ENCODE measurements around the gene SSBP3.

DNA sequence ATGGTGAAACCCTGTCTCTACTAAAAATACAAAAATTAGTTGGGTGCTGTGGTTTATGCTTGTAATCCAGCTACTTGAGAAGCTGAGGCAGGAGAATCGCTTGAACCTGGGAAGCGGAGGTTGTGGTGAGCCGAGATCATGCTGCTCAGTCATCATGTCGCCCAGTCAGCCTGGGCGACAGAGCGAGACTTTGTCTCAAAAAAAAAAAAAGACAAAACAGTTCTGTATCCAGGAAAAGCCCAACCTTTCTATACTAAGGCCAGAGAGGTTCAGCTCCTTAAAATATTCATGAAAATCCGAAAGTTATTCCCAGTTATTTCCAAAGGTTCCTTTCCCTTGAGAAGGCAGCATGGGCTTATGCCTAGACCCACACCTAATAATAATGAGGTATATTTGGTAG, 202.0 kb downstream of the SSBP3 start:
- TF ChIP-seq, protein P1, sequence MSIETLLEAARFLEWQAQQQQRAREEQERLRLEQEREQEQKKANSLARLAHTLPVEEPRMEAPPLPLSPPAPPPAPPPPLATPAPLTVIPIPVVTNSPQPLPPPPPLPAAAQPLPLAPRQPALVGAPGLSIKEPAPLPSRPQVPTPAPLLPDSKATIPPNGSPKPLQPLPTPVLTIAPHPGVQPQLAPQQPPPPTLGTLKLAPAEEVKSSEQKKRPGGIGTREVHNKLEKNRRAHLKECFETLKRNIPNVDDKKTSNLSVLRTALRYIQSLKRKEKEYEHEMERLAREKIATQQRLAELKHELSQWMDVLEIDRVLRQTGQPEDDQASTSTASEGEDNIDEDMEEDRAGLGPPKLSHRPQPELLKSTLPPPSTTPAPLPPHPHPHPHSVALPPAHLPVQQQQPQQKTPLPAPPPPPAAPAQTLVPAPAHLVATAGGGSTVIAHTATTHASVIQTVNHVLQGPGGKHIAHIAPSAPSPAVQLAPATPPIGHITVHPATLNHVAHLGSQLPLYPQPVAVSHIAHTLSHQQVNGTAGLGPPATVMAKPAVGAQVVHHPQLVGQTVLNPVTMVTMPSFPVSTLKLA (conservative IDR thresholded peaks at IDR 0.05) = no peak
- no peak for TF ChIP-seq JUNB (CRISPR knock-in tag; conservative IDR thresholded peaks at IDR 0.05)
- TF ChIP-seq, protein P2, sequence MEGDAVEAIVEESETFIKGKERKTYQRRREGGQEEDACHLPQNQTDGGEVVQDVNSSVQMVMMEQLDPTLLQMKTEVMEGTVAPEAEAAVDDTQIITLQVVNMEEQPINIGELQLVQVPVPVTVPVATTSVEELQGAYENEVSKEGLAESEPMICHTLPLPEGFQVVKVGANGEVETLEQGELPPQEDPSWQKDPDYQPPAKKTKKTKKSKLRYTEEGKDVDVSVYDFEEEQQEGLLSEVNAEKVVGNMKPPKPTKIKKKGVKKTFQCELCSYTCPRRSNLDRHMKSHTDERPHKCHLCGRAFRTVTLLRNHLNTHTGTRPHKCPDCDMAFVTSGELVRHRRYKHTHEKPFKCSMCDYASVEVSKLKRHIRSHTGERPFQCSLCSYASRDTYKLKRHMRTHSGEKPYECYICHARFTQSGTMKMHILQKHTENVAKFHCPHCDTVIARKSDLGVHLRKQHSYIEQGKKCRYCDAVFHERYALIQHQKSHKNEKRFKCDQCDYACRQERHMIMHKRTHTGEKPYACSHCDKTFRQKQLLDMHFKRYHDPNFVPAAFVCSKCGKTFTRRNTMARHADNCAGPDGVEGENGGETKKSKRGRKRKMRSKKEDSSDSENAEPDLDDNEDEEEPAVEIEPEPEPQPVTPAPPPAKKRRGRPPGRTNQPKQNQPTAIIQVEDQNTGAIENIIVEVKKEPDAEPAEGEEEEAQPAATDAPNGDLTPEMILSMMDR (IDR thresholded peaks at IDR 0.05 in 2 of 3, conservative IDR thresholded peaks at IDR 0.05 in 1 of 3; ENCODE audit: insufficient read depth in 2 of 3, low read depth in 1 of 3, low read length in 3 of 3) = no peak
- TF ChIP-seq SIX5 (IDR thresholded peaks at IDR 0.05; ENCODE audit: borderline replicate concordance in 1 of 2, insufficient read depth in 1 of 2, low read depth in 1 of 2, low read length in 2 of 2) = no peak
- no peak for TF ChIP-seq EZH2 (IDR thresholded peaks at IDR 0.05; ENCODE audit: borderline replicate concordance, low read depth, low read length)
- no peak for TF ChIP-seq POLR2AphosphoS5 (IDR thresholded peaks at IDR 0.05; ENCODE audit: control insufficient read depth, insufficient read depth, low read depth, low read length)
- no peak for TF ChIP-seq MEF2A (IDR thresholded peaks at IDR 0.05; ENCODE audit: control insufficient read depth, low read depth, low read length)
